Esophagus muscularis mucosa (tissue), 3 donors: ENCODE results near the gene PPID.

Experiments
- CTCF ChIP-seq, 3 experiments: fragments of 200-600 bp in 2 of 3; fragments of 450-650 bp in 1 of 3; sonication (generic) in 2 of 3; IDR thresholded peaks; one replicate each; pipeline ENCODE4 v1.5.1; 2017 to 2019; ENCODE audit warnings: antibody characterized with exemption in 3 of 3, mild to moderate bottlenecking in 2 of 3, moderate library complexity in 1 of 3
- POLR2A ChIP-seq: fragments of 450-650 bp; IDR thresholded peaks from one replicate; pipeline ENCODE4 v1.6.1; 2017; ENCODE audit warnings: antibody characterized with exemption, moderate library complexity, mild to moderate bottlenecking, low read depth

DNA sequence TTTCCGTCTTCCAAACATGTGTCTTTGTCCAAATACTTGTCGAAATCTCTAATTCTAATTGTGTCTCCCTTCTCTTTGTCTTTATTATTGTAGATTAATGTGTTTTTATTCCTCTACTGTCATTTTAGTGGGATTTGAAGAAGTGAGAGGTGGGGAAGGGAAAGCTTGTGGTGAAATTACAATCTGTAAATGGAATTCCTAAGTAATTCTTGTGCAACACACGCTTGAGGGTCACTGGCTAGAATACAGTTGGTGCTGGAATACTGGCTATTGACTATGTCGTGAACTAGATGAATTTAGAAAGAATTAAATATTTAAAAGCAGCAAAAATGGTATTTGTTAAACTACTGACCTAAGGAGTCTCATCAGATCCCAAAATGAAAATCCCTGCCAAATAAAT lies 34.9 kb upstream of the PPID start:
- TF ChIP-seq POLR2A = no peak
- TF ChIP-seq CTCF (IDR thresholded peaks at IDR 0.05) = no peak
